A673 (cell line): Measurements from ENCODE around the gene MAP3K3. TPM values are rescaled to one million over a fixed set of nuclear protein-coding genes. Genes with fewer than 3 reads are reported as not detected.

Source experiments
- BruUV-seq: library from RNA; stranded (reverse); fragments of 400-500 nt; replicated peaks from 2 replicates; lab custom pipeline; 2021; lab: Mats Ljungman, UMichigan
- CTCF ChIA-PET: fragments of 300-600 bp; sonication (Branson Sonifier 250); formaldehyde crosslinking; loops from one replicate; lab custom pipeline; 2022; ENCODE audit warnings: antibody characterized with exemption; lab: Charles Lee
- POLR2A ChIA-PET: fragments of 300-600 bp; sonication (Branson Sonifier 250); formaldehyde crosslinking; loops from one replicate; lab custom pipeline; 2022; ENCODE audit warnings: antibody characterized with exemption; ENCODE audit not compliant: low non-redundant PET; lab: Charles Lee
- DNase-seq: peaks from one replicate; pipeline ENCODE4 v3.0.0-alpha.2; 2015; ENCODE audit warnings: low spot score
- H3K27ac ChIP-seq: fragments of 200-600 bp; sonication (generic); 2 replicates; pipeline ENCODE4 v1.5.1; 2016; ENCODE audit warnings: mixed run types, low read depth, mild to moderate bottlenecking, mixed read lengths, antibody characterized with exemption, low read length; ENCODE audit not compliant: poor library complexity, severe bottlenecking
- H3K27me3 ChIP-seq: fragments of 200-600 bp; sonication (generic); replicated peaks from 2 replicates; pipeline ENCODE4 v1.6.1; 2017; ENCODE audit warnings: mixed run types, low read depth, mild to moderate bottlenecking, mixed read lengths, antibody characterized with exemption, low read length; ENCODE audit not compliant: insufficient read depth, poor library complexity
- H3K36me3 ChIP-seq: fragments of 200-600 bp; sonication (generic); 2 replicates; pipeline ENCODE4 v1.6.1; 2016; ENCODE audit warnings: mixed run types, mild to moderate bottlenecking, mixed read lengths, antibody characterized with exemption, low read length; ENCODE audit not compliant: insufficient read depth, poor library complexity, severe bottlenecking
- H3K4me1 ChIP-seq: fragments of 200-600 bp; sonication (generic); 2 replicates; pipeline ENCODE4 v1.6.1; 2017; ENCODE audit warnings: mixed run types, mild to moderate bottlenecking, mixed read lengths, antibody characterized with exemption, low read length; ENCODE audit not compliant: insufficient read depth, poor library complexity, severe bottlenecking
- H3K4me3 ChIP-seq: fragments of 200-600 bp; sonication (generic); 2 replicates; pipeline ENCODE4 v1.5.1; 2016; ENCODE audit warnings: low read depth, mixed run types, mild to moderate bottlenecking, mixed read lengths, low read length; ENCODE audit not compliant: poor library complexity, severe bottlenecking
- H3K9me3 ChIP-seq: fragments of 200-600 bp; sonication (generic); 2 replicates; pipeline ENCODE4 v1.6.1; 2016; ENCODE audit warnings: mixed run types, low read depth, mild to moderate bottlenecking, mixed read lengths, antibody characterized with exemption, low read length; ENCODE audit not compliant: poor library complexity, severe bottlenecking
- EZH2 ChIP-seq: fragments of 200-600 bp; sonication (generic); IDR thresholded peaks from 2 replicates; pipeline ENCODE4 v1.6.1; 2017; ENCODE audit warnings: borderline replicate concordance, low read depth, mild to moderate bottlenecking, mixed read lengths, antibody characterized with exemption, low read length; ENCODE audit not compliant: poor library complexity, severe bottlenecking
- intact Hi-C: fragments of 100-400 bp; cut with micrococcal nuclease; formaldehyde crosslinking; loops from one replicate; pipeline ENCODE4 v1.10.0; 2022; ENCODE audit not compliant: unreplicated experiment
- total RNA-seq: library from RNA; stranded (reverse); gene quantifications from 2 replicates; pipeline ENCODE4 v1.2.3, GENCODE V29; 2021
- TF ChIP-seq, protein P1 (sequence below): fragments of 300-800, 200-600 bp; sonication (generic); conservative IDR thresholded peaks from 2 replicates; pipeline ENCODE4 v1.5.1; 2017; ENCODE audit warnings: low read depth, mild to moderate bottlenecking, antibody characterized with exemption, low read length, moderate library complexity, mixed read lengths

Gene MAP3K3
- total RNA-seq, 1 experiment from 2014 or later = 25.9 TPM

GRCh38 chr17:63700528-63701455, 78.6 kb downstream of the MAP3K3 start:
- DNase-seq = peak; percentile 75
- peaks cover 33% of the 10 kb centered on the region for H3K4me1 ChIP-seq
- CTCF ChIA-PET = interaction anchor here (0.7 kb wide), 1 partner anchor 41 kb away, joined by 3 read pairs; no protein-coding TSS in a partner anchor
- BruUV-seq = no TSS peak
- peak overlapping the region; percentile 82 for H3K27ac ChIP-seq
- POLR2A ChIA-PET = interaction anchor here (0.6 kb wide), 2 partner anchors 15 to 17 kb away, joined by 4 to 15 read pairs; no protein-coding TSS in a partner anchor
- peak overlapping the region; percentile 76 for H3K4me3 ChIP-seq
- no peaks in the 10 kb centered on the region for H3K9me3 ChIP-seq
- peaks cover 11% of the 10 kb centered on the region for H3K36me3 ChIP-seq
- TF ChIP-seq, protein P1, sequence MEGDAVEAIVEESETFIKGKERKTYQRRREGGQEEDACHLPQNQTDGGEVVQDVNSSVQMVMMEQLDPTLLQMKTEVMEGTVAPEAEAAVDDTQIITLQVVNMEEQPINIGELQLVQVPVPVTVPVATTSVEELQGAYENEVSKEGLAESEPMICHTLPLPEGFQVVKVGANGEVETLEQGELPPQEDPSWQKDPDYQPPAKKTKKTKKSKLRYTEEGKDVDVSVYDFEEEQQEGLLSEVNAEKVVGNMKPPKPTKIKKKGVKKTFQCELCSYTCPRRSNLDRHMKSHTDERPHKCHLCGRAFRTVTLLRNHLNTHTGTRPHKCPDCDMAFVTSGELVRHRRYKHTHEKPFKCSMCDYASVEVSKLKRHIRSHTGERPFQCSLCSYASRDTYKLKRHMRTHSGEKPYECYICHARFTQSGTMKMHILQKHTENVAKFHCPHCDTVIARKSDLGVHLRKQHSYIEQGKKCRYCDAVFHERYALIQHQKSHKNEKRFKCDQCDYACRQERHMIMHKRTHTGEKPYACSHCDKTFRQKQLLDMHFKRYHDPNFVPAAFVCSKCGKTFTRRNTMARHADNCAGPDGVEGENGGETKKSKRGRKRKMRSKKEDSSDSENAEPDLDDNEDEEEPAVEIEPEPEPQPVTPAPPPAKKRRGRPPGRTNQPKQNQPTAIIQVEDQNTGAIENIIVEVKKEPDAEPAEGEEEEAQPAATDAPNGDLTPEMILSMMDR = no peak; the same call in 1 of the 2 replicates
- TF ChIP-seq EZH2 = no peak
- intact Hi-C loops = loop anchor here (2.0 kb wide), 1 partner anchor 134 kb away; no protein-coding TSS in a partner anchor
- no peaks in the 10 kb centered on the region for H3K27me3 ChIP-seq

GRCh38 chr17:63701456-63701820, 79.2 kb downstream of the MAP3K3 start:
- peaks cover 10% of the 10 kb centered on the region for H3K36me3 ChIP-seq
- H3K27me3 ChIP-seq = no peaks in the 10 kb centered on the region
- H3K4me3 ChIP-seq = peak overlapping the region; percentile 76
- TF ChIP-seq, protein P1 = no peak
- TF ChIP-seq EZH2 = no peak
- intact Hi-C loops = loop anchor here (2.0 kb wide), 1 partner anchor 133 kb away; no protein-coding TSS in a partner anchor
- H3K4me1 ChIP-seq = peaks cover 37% of the 10 kb centered on the region
- POLR2A ChIA-PET = no interaction called here
- DNase-seq = no peak
- no peaks in the 10 kb centered on the region for H3K9me3 ChIP-seq
- peak overlapping the region; percentile 82 for H3K27ac ChIP-seq
- BruUV-seq = TSS peak; percentile 26
- CTCF ChIA-PET = interaction anchor here (0.7 kb wide), 1 partner anchor 41 kb away, joined by 3 read pairs; no protein-coding TSS in a partner anchor

- H3K27ac ChIP-seq = no peak overlapping the region
- no peak overlapping the region for H3K4me3 ChIP-seq
- H3K36me3 ChIP-seq = peaks cover 8% of the 10 kb centered on the region
- no peaks in the 10 kb centered on the region for H3K27me3 ChIP-seq
- H3K4me1 ChIP-seq = peaks cover 37% of the 10 kb centered on the region
- POLR2A ChIA-PET = interaction anchor here (0.6 kb wide), 3 partner anchors 12 to 180 kb away, joined by 3 read pairs; no protein-coding TSS in a partner anchor
- TF ChIP-seq, protein P1 = no peak
- no peak for TF ChIP-seq EZH2
- intact Hi-C loops = loop anchor here (2.0 kb wide), 1 partner anchor 133 kb away; no protein-coding TSS in a partner anchor
- no peak for DNase-seq
- BruUV-seq = no TSS peak
- CTCF ChIA-PET = no interaction called here
- H3K9me3 ChIP-seq = no peaks in the 10 kb centered on the region
These were observed 79.9 kb downstream of the MAP3K3 start for GRCh38 chr17:63701868-63702720.
